HS-5 (cell line): ENCODE measurements around the gene RAB1B.
"Not testable (repeated sequence)": the region's sequence is repeated elsewhere in the genome, so short reads cannot be mapped to it uniquely, and the experiment has no call there.

Source experiments
- DNase-seq: peaks from one replicate; pipeline ENCODE4 v3.0.0-alpha.2; 2012; ENCODE audit warnings: low read depth

The RAB1B gene

DNA sequence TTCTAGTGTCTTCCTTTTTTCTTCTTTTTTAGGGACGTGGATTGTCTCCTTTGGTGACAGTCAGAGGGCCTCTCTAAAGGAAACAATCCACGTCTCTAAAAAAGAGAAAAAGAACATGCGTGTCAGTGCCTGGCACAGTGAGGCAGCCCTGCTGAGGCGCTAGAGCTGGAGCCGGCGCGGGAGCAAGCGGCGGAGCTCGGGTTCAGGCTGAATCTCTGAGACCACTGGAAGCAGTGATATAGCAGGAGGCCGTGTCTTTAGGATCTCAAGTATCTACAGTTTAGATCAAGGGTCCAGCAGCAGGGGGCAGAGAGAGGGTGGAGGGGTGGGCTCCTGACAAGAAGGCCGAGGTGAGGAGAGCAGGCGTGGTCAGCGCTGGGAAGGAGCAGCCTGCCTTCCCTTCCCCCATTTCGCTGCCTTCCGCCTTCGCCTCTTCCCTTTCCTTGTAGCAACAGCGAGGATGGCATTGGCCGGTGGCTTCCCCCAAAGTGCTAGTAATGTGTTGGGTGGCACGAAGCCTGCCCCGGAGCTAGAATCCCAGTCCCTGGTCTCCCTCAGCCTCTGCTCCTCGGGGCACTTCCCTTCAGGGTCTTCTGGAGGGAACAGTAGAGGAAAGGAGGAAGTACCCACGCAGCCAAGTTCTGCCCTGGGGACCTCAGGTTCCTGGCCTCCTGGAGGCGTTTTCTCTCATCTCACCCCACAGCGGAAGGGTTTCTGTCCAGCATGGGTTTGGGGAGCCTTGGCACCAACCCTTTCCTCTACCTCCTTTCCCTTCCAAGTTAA lies 28.2 kb upstream of the RAB1B start:
- no peak for DNase-seq

DNA sequence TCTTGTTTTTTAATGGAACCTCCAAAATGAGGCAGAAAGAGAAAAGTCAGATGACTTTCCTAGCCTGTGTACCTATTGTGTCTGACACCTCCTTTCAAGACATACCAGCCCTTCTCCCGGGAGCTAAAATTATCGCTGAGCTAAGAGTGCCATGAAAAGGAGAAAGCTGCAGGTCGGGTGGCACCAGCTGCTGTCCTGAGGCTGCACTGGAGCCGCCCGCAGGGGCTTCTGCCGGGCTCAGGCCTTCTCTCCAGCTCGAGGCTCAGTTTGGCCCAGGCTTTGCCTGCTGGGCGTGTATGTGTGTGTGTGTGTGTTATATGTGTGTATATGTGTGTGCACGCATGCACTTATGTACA lies 27.7 kb upstream of the RAB1B start:
- DNase-seq: no peak

DNA sequence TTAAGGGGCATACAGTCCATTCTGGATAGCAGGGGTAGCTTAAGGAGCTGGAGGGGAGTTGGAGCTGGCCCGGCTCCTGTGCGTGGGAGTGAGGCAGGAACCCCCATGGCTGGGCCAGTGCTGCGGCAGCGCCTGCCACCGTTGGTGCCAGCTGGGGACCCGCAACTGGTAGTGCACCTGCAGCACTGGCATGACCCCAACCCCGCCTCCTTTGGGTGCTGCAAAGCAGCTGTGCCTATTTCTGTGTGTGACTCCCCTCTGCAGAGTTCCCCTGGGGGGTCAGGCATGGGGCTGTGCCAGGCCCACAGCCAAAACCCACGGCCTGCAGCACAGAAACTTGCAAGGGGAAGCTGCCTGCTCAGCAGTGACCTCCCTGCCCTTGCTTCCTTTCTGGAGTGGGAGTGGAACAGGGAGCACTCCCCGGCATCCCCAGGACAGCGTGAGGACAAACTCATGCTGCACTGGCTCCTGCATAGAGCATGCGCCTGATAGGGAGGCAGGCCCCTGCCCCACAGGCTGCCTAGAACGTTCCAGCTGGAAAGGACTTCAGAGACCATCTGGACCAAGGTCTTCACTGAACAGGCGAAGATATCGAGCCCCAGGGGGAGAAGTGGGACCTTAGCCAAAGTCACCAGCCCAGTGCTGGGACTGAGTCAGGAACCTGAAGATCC lies 26.2 kb upstream of the RAB1B start:
- no peak for DNase-seq

DNA sequence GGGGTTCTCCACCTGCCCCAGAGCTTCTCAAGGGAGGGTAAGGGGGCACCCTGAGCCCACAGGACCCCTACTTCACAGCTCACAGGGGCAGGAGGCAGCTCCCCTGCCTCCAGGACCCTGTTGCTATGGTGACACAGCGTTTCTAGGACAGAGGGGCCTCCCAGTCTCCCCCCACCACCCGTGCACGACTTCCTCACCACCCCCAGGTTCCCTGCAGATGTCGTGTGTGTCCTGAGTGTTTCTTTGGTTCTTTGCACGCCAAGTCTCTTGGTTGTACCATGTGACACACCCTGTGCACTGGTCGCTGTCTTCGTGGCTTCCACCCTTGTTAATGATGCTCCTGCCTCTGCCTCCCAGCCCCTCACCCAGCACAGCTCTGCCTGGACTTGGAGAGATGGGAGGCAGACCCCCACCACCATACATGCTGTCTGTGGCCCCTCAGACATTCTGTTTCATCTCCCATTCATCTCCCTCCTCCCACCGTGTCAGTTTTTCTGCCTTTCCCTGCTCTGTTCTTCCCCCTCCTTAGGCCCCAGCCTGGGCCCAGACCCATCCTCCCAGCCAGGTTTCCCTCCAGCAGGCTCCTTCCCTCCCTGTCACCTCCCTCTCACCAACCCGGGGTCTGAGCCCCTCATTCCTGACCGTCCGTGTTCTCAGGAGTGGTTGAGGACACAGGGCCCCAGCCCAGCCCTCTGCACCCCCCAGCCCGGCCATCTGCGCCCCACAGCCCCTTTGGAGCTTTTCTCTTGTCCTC lies 24.5 kb upstream of the RAB1B start:
- DNase-seq: no peak

DNA sequence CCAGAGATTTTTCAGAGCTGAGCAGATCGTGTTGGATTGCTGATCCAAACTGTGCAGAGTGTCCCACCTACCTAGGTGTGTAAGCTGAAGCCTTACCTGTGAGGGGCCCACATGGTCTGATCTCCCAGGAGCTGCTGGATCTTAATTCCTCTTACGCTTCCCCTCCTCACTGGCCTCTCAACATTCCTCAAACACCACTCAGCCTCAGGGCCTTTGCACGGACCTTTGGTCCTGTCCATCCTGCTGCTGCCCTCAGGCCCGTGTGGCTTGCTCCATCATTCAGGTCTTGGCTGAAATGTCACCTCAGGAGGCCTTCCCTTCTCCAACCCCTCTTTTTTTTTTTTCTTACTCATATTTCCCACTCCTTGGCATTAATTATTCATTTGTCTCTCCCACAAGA lies 21.1 kb upstream of the RAB1B start:
- no peak for DNase-seq

DNA sequence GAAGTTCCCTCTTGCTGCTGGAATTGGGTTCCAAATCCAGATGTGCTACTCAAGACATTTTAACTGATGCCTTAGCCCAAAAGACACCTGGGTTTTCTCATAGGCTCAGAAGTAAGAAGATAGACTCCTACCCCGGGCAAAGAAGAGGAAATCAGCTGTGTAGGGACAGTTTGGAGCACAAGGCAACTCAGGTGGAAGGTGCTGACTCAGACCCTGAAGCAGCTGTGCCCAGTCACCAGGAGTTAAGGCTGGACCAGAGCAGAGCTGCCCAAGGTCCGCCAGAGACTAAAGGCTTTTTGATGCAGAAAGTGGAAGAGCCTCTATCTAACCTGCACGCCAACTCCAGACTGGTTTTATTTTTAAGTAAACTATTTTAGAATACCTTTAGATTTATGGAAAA lies 20.6 kb upstream of the RAB1B start:
- no peak for DNase-seq

DNA sequence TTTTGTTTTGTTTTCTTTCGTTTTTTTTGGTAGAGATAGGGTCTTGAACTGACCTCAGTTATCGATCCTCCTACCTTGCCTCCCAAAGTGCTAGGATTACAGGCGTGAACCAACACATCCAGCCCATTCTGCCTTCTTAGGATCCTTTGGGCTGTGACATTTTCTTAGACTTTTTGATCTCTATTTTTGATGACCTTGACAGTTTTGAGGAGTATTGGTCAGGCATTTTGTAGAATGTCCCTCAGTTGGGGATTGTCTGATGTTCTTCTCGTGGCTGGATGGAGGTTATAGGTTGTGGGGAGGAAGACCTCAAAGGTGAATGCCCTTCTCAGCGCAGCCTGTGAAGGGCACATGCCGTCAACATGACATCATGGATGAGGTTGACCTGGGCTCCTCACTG lies 19.5 kb upstream of the RAB1B start:
- DNase-seq: no peak

DNA sequence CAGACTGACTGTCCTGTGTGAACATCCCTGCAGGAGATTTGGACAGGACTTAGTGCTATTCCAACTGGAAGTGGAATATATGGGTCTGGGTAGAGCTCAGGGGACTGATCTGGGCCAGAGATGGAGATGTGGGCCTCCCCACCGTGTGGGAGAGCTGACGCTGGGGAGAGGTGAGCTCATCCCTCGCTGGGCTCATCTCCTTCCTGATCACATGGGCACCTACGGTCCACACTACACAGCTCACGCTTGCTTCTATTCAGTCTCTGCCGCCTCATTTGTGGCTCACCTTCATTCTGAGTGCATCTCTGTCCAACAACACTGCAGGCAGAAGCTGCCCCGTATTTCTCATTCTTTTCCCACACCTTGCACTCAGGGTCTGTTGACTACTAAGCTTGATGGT lies 16.6 kb upstream of the RAB1B start:
- no peak for DNase-seq

DNA sequence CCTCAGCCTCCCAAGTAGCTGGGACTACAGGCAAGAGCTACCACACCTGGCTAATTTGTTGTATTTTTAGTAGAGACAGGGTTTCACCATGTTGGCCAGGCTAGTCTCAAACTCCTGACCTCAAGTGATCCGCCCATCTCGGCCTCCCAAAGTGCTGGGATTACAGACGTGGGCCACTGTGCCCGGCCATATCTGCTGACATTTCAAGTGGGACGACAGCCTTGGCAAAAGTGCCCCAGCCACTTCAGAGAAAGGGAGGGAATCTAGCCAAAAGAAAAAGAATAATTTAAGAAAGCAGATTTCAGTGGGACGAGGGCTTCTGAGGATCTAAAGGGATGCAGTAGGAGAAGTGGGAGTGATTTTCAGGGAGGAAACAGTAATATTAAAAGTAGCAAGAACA lies 15.4 kb upstream of the RAB1B start:
- not testable (repeated sequence) for DNase-seq

DNA sequence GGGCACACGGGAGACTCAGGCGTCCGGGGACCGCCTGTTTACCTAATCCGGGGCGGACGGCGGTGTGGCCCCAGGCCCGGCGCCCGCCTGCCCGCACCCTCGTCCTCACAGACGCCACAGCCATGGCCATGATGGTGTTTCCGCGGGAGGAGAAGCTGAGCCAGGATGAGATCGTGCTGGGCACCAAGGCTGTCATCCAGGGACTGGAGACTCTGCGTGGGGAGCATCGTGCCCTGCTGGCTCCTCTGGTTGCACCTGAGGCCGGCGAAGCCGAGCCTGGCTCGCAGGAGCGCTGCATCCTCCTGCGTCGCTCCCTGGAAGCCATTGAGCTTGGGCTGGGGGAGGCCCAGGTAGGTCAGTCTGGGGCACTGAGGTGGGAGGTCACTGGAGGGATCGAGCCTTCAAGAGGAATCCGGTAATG lies 10.0 kb upstream of the RAB1B start:
- DNase-seq: no peak

DNA sequence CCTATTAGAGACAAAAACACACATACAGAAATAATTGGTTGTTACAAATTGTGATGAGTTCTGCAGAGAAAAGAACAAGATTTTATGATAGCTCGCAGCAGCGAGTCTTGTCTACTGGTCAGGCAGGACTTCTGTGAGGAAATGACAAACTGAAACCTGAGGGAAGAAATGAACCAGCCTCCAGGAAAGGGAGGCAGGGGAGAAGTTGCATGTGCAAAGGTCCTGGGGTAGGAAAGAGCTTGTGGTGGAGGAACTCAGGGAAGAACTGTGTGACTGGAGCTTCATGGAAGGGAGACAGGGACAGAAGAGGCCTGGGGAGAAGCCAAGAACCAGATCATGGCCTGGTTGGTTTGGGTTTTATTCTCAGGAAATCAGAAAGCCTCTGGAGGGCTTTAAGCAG lies 9.2 kb upstream of the RAB1B start:
- DNase-seq: no peak

DNA sequence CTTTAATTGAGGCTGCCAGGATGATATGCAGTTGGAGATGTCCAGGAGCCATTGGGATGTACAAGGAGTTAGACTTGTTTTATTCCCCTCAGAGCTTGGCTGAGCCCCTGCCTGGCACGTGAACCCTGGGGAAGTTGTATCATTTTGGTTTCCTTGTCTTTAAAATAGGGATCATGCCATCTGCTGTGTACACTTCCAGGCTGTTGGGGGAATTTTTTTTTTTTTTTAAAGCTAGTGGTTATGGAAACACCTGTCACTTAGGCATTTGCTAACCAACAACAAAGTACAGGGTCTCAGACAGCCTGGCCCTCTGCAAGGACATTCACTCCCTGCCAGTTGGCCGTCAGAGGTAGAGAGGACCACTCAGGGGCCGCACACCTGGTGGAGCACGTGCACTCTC lies 8.5 kb upstream of the RAB1B start:
- no peak for DNase-seq

DNA sequence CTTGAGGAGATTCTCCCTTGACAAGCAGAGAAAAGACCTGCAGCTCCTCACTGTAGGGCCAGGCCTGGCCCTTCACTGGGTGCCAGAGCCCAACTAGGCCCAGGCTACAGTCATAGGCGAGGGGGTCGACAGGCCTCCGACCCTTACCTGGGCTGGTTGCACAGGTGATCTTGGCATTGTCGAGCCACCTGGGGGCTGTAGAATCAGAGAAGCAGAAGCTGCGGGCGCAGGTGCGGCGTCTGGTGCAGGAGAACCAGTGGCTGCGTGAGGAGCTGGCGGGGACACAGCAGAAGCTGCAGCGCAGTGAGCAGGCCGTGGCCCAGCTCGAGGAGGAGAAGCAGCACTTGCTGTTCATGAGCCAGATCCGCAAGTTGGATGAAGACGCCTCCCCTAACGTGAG lies 6.9 kb upstream of the RAB1B start:
- no peak for DNase-seq

DNA sequence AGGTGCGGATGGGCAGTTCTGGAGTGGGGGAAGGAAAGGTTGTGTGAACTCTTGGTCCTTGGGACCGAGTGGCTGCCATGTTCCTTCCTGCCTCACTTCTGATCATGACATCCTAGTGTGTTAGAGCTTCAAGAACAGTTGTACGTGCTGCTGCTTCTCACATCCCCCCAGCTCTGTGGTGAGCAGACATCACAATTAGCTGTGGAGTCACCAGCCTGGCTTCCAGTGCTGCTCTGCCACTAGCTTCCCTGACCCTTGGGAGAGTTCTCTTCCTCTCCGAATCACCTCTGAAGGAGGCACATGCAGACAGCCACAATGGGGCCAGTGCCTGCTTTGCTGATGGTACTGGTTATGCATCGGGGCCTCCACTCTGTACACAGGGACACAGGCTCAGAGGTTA lies 6.2 kb upstream of the RAB1B start:
- no peak for DNase-seq

DNA sequence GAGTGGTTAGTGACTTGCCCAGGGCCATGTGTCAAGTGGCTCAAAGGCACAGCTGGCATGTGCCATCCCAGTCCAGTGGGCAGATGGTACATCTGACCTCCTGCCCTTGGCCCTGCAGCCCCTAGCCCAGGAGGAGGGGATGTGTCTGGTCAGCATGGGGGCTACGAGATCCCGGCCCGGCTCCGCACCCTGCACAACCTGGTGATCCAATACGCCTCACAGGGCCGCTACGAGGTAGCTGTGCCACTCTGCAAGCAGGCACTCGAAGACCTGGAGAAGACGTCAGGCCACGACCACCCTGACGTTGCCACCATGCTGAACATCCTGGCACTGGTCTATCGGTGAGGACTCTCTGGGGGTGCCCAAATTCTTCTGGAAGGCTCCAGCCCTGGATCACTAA lies 5.7 kb upstream of the RAB1B start:
- no peak for DNase-seq

DNA sequence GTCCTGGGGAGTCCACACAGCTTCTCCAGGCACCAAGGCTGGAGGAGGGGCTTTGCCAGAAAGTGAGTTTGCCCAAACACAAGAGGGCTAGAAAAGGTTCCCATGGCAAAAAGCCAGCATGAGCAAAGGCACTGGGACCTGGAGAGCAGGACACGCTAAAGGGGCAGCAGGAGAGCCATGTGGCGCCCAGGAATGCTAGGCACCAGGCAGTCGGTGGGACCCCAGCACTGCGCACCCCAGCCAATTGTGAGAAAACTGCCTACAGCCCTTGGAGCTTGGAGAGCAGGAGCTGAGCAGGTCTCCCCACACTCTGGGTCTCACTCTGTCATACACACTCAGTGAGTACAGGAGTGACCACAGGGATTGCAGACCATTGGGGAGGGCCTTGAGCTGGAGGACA lies 5.2 kb upstream of the RAB1B start:
- no peak for DNase-seq

DNA sequence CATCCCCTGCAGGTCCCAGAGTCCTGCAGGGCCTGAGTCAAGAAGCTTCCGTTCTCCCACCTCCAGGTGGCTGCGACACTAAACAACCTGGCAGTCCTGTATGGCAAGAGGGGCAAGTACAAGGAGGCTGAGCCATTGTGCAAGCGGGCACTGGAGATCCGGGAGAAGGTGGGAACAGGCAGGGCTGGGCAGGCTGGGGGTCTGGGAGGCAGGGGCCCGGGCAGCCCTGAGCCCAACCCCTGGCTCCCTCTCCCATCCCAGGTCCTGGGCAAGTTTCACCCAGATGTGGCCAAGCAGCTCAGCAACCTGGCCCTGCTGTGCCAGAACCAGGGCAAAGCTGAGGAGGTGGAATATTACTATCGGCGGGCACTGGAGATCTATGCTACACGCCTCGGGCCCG lies 4.7 kb upstream of the RAB1B start:
- no peak for DNase-seq

DNA sequence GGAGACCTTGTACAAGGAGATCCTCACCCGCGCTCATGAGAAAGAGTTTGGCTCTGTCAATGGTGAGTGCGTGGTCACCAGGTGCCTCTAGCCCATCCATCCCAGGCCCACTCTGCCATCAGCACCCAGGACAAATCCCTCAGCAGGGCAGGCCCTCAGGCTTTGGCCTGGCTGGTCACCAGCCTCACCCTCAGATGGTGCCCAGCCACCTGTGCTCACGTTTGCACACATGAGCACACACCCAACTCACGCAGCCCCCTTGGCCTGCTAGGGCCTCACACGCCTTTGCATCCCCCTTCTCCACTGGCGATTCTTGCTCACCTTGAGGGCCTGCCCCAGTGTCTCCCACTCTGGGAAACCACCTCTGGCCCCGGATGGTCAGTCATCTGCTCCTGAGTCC lies 4.1 kb upstream of the RAB1B start:
- no peak for DNase-seq

DNA sequence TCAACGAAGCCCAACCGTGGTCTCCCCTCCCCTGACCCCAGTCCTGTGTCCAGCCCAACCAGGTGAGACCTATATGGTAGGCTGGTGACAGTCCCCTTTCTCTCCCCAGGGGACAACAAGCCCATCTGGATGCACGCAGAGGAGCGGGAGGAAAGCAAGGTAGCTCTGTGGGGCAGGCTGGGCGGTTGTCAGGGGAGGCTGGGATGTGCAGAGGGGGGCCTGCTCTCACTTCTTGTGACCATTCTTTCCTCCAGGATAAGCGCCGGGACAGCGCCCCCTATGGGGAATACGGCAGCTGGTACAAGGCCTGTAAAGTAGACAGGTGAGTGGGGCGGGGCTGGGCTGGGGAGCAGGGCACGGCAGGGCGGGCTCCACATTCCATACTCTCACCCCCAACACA lies 3.5 kb upstream of the RAB1B start:
- no peak for DNase-seq

DNA sequence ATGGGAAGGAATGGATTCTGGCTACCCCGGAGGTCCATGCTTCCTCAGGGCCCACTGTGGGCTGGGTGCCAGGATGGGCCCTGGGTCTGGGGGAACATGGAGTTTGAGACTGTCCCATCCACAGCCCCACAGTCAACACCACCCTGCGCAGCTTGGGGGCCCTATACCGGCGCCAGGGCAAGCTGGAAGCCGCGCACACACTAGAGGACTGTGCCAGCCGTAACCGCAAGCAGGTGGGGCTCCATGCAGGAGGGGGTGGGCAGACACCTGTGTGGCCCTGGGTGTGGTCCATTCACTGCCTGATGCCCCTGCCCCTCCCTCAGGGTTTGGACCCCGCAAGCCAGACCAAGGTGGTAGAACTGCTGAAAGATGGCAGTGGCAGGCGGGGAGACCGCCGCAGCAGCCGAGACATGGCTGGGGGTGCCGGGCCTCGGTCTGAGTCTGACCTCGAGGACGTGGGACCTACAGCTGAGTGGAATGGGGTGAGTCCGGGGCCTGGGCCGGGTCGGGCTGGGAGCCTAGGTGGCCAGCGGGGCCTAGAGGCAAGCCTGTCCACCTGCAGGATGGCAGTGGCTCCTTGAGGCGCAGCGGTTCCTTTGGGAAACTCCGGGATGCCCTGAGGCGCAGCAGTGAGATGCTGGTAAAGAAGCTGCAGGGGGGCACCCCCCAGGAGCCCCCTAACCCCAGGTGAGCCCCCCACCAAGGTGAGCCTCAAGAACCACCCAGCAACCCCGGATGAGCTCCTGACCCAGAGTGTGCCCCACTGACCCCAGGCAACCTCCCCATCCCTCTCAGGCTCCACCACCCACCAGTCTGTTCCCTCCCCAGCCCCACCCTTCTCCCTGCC lies 2.7 kb upstream of the RAB1B start:
- DNase-seq: no peak

DNA sequence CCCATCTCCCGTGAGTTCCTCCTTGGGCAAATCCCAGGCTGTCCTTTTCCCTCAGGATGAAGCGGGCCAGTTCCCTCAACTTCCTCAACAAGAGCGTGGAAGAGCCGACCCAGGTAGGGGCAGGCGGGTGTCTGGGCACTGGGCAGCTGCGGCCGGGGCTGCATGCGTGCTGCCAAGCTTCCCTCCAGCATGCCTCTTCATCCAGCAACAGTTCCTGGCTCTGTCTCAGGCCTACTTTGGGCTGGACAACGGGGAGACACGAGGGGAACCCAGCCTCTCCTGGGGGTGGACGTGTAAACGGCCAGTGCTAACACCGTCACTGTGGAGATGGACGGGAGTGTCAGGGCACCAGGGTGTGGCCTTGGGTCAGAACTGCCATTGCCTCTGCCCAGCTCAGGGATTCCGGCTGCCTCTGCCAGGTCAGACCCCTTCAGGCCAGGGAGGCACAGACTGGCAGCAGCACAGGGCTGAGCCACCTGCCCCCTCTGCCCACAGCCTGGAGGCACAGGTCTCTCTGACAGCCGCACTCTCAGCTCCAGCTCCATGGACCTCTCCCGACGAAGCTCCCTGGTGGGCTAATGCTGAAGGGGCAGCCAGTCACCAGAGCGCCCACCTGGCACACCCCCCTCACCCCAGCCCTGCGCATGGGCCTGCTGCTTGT lies 1.9 kb upstream of the RAB1B start:
- no peak for DNase-seq

DNA sequence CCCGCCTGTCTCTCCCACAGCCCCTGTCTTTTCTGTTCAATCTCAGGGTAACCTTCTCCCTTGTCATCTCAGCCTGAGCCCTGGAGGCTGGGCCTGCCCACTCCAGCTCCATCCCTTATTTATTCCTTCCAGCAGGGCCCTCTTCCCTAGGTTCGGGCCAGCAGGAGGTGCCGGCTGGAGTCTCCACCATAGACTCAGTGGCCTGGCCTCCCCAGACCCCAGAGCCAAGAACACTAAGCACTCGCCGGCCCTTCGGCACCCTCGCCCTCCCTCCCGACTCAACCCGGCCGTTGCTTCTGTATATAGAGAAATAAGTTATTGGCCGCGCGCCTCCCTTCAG lies 1.4 kb upstream of the RAB1B start:
- DNase-seq: no peak
